Motor neuron (in vitro differentiated cells): ENCODE results near the gene PARVG. TPM values are rescaled to one million over a fixed set of nuclear protein-coding genes. Genes with fewer than 3 reads are reported as not detected.

ENCODE experiments used
- ATAC-seq, 8 experiments: fragments of 200-7000 bp; cut with Tn5 transposase; replicated peaks in 6 of 8; 2 replicates each; pipeline ENCODE4 v1.8.0; 2021; ENCODE audit warnings: mild to moderate bottlenecking in 8 of 8, moderate library complexity in 8 of 8
- H3K27ac ChIP-seq, 2 donors: fragments of 250-450 bp; sonication (Bioruptor Pico); 2 replicates each; pipeline ENCODE4 v1.9.0; 2021; ENCODE audit warnings: antibody characterized with exemption in 2 of 2, mild to moderate bottlenecking in 2 of 2, moderate library complexity in 1 of 2
- H3K4me1 ChIP-seq, 2 donors: fragments of 250-450 bp; sonication (Bioruptor Pico); replicated peaks in 1 of 2; 2 replicates each; pipeline ENCODE4 v1.6.1; 2021; ENCODE audit warnings: antibody characterized with exemption in 2 of 2, mild to moderate bottlenecking in 2 of 2, moderate library complexity in 1 of 2
- H3K4me3 ChIP-seq, 5 donors: fragments of 250-450 bp; sonication (Bioruptor Pico); 2 replicates each; pipeline ENCODE4 v1.9.0; 2021; ENCODE audit warnings: antibody characterized with exemption in 5 of 5, mild to moderate bottlenecking in 5 of 5, moderate library complexity in 4 of 5
- WGBS, 10 experiments: fragments of 450-650 bp; shearing (Covaris generic); methylation state at CpG; one replicate each; pipeline ENCODE4 v1.0.0; 2022; 5-methylcytosine and 5-hydroxymethylcytosine counted together
- in situ Hi-C, 9 experiments: fragments of 400-800 bp; cut with MboI; loops; one replicate each; pipeline ENCODE4 v1.15.0; 2021; ENCODE audit warnings: low sequenced_read_pairs in 9 of 9, low pct_unique_long_range_greater_than_20kb in 2 of 9; ENCODE audit not compliant: unreplicated experiment in 9 of 9
- total RNA-seq, 8 experiments: library from RNA; unstranded; fragments of 300-600 nt; gene quantifications; 2 replicates each; pipeline versions ENCODE4 v1.2.3 to v1.2.4, GENCODE V29; 2022

The PARVG gene
- total RNA-seq, 8 experiments from 2014 or later: 0.05 to 3.0 (median 0.33) TPM

- Histone ChIP-seq H3K27ac (no peak overlapping the region), H3K4me1 (peaks cover 0 to under 1% of the 10 kb centered on the region in 2 donors), H3K4me3 (no peak overlapping the region)
- in situ Hi-C loops: no loop called here
- no peak for ATAC-seq
- 57 to 100% (median 85%) methylated on average over 1 to 9 of the region's 16 CpGs; no CpG with 5 or more reads in 2 of the 10 experiments for WGBS, 10 experiments
Measured at GRCh38 chr22:44185237-44186120, 4.8 kb downstream of the PARVG start.

- ATAC-seq: no peak
- 36 to 100% (median 70%) methylated on average over 2 to 5 of the region's 8 CpGs; no CpG with 5 or more reads in 5 of the 10 experiments for WGBS, 10 experiments
- H3K4me3 ChIP-seq: no peak overlapping the region
- in situ Hi-C loops: no loop called here
- no peak overlapping the region for H3K27ac ChIP-seq
- H3K4me1 ChIP-seq: peaks cover 5 to 6% of the 10 kb centered on the region in 2 donors
Measured at GRCh38 chr22:44186121-44186510, 5.4 kb downstream of the PARVG start.

- in situ Hi-C loops: no loop called here
Measured at GRCh38 chr22:44186737-44187136, 6.0 kb downstream of the PARVG start.

GRCh38 chr22:44187652-44188230 lies 7.0 kb downstream of the PARVG start:
- ATAC-seq: no peak
- Histone ChIP-seq H3K4me3 (no peak overlapping the region), H3K4me1 (peaks cover 5 to 17% of the 10 kb centered on the region in 2 donors), H3K27ac (no peak overlapping the region)
- WGBS, 10 experiments: 20 to 80% (median 76%) methylated on average over 1 to 4 of the region's 12 CpGs; no CpG with 5 or more reads in 6 of the 10 experiments
- in situ Hi-C loops: no loop called here

More at GRCh38 chr22:44186737-44187136, 6.0 kb downstream of the PARVG start:
- H3K27ac ChIP-seq: no peak overlapping the region
- ATAC-seq: no peak
- no peak overlapping the region for H3K4me3 ChIP-seq
- 34 to 100% (median 60%) methylated on average over 1 to 4 of the region's 4 CpGs; no CpG with 5 or more reads in 5 of the 10 experiments for WGBS, 10 experiments
- H3K4me1 ChIP-seq: peaks cover 5 to 13% of the 10 kb centered on the region in 2 donors

GRCh38 chr22:44188316-44188715 lies 7.6 kb downstream of the PARVG start:
- ATAC-seq: no peak
- in situ Hi-C loops: no loop called here

GRCh38 chr22:44188986-44189630 lies 8.4 kb downstream of the PARVG start:
- Histone ChIP-seq H3K4me3 (no peak overlapping the region), H3K4me1 (peaks cover 5 to 17% of the 10 kb centered on the region in 2 donors), H3K27ac (no peak overlapping the region)
- no peak for ATAC-seq
- in situ Hi-C loops: no loop called here
- 80 to 100% (median 91%) methylated on average over 1 to 3 of the region's 12 CpGs; no CpG with 5 or more reads in 6 of the 10 experiments for WGBS, 10 experiments

More at GRCh38 chr22:44188316-44188715, 7.6 kb downstream of the PARVG start:
- Histone ChIP-seq H3K4me3 (no peak overlapping the region), H3K4me1 (peaks cover 5 to 17% of the 10 kb centered on the region in 2 donors), H3K27ac (no peak overlapping the region)
- WGBS, 10 experiments: 80 to 100% (median 86%) methylated on average over 1 to 7 of the region's 8 CpGs; no CpG with 5 or more reads in 6 of the 10 experiments

- H3K27ac ChIP-seq: no peak overlapping the region
- H3K4me1 ChIP-seq: peaks cover 5 to 17% of the 10 kb centered on the region in 2 donors
- ATAC-seq: no peak
- 57 to 93% (median 77%) methylated on average over 2 to 6 of the region's 12 CpGs; no CpG with 5 or more reads in 3 of the 10 experiments for WGBS, 10 experiments
- in situ Hi-C loops: no loop called here
- no peak overlapping the region for H3K4me3 ChIP-seq
Measured at GRCh38 chr22:44190381-44190976, 9.8 kb downstream of the PARVG start.

- Histone ChIP-seq H3K27ac (no peak overlapping the region), H3K4me1 (peaks cover 7 to 21% of the 10 kb centered on the region in 2 donors), H3K4me3 (no peak overlapping the region)
- in situ Hi-C loops: no loop called here
- peak; percentile 32 to 77 (median 68) for ATAC-seq
- WGBS, 10 experiments: 52 to 90% (median 57%) methylated on average over 1 to 3 of the region's 9 CpGs; no CpG with 5 or more reads in 7 of the 10 experiments
Measured at GRCh38 chr22:44191036-44191454, 10.3 kb downstream of the PARVG start.

GRCh38 chr22:44192098-44192815 lies 11.5 kb downstream of the PARVG start:
- 80 to 100% (median 100%) methylated on average over 1 to 2 of the region's 8 CpGs; no CpG with 5 or more reads in 7 of the 10 experiments for WGBS, 10 experiments
- no peak overlapping the region for H3K4me3 ChIP-seq
- peak; percentile 29 to 81 (median 57) for ATAC-seq
- in situ Hi-C loops: no loop called here
- H3K4me1 ChIP-seq: peaks cover 9 to 24% of the 10 kb centered on the region in 2 donors
- H3K27ac ChIP-seq: no peak overlapping the region

- in situ Hi-C loops: no loop called here
- no peak overlapping the region for H3K4me3 ChIP-seq
- peak in 1 of 8 experiments; percentile 2 for ATAC-seq
- no peak overlapping the region for H3K27ac ChIP-seq
- WGBS, 10 experiments: 38 to 95% (median 70%) methylated on average over 1 to 7 of the region's 11 CpGs; no CpG with 5 or more reads in 1 of the 10 experiments
- H3K4me1 ChIP-seq: peaks cover 9 to 24% of the 10 kb centered on the region in 2 donors
Measured at GRCh38 chr22:44192816-44193534, 12.2 kb downstream of the PARVG start.

- in situ Hi-C loops: no loop called here
- H3K4me3 ChIP-seq: no peak overlapping the region
- peaks cover 9 to 24% of the 10 kb centered on the region in 2 donors for H3K4me1 ChIP-seq
- WGBS, 10 experiments: 46 to 100% (median 78%) methylated on average over 1 to 4 of the region's 4 CpGs; no CpG with 5 or more reads in 1 of the 10 experiments
- H3K27ac ChIP-seq: no peak overlapping the region
- no peak for ATAC-seq
Measured at GRCh38 chr22:44193535-44193891, 12.8 kb downstream of the PARVG start.
